ENCODE measurements around the gene LANCL3.

GRCh38 chrX:37677765-37678164 lies 106.3 kb downstream of the LANCL3 start:
- TF ChIP-seq CTCF (IDR thresholded peaks at IDR 0.05; ENCODE audit: insufficient read depth, low read length) = no peak
- no peak for TF ChIP-seq GABPA (IDR thresholded peaks at IDR 0.05; ENCODE audit: low read depth)
- TF ChIP-seq POLR2AphosphoS5 (IDR thresholded peaks at IDR 0.05; ENCODE audit: low read depth) = no peak

All from HL-60 (cell line).